Right lobe of liver (tissue), 4 donors: ENCODE measurements around the gene SPPL3.

Experiments
- CTCF ChIP-seq, 4 donors: fragments of 200-600 bp in 3 of 4; fragments of 450-650 bp in 1 of 4; IDR thresholded peaks; one replicate each; pipeline versions ENCODE4 v1.5.1 to v1.8.0; 2016 to 2022; ENCODE audit warnings: antibody characterized with exemption in 4 of 4, mild to moderate bottlenecking in 2 of 4
- POLR2A ChIP-seq: fragments of 450-650 bp; IDR thresholded peaks from one replicate; pipeline ENCODE4 v1.6.1; 2017; ENCODE audit warnings: antibody characterized with exemption, mild to moderate bottlenecking
- donor health status: DM: no; HTN: no; CAD: no.
- donor health status: DM: no; HTN: no; CAD: no.
- donor health status: DM: no; HTN: yes; CAD: no.

DNA sequence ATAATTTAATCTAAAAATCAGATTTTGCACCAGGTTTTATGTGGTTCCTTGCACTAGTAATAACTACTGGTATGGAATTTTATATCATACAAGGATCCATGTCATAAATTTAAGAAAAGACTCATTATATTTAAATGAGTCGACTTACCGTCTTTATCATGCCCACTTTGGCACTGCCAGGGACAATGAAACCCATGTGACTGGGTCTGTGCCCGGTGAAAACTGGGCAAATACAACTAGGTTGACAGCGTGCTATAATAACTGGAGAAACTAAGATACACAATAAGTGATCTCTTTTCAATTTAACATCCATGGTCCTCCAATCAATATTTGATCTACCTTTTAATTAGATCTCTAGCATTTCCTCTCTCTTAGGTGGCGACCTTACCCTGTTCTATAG is 114.0 kb downstream of the SPPL3 start:
- no peak for TF ChIP-seq POLR2A
- no peak for TF ChIP-seq CTCF (IDR thresholded peaks at IDR 0.05)
